Renal cortex interstitium (tissue), 11 donors: Measurements from ENCODE around the gene ADCY5. TPM values are rescaled to one million over a fixed set of nuclear protein-coding genes. Genes with fewer than 3 reads are reported as not detected.

Source experiments
- DNase-seq, 11 donors: peaks; one replicate each; pipeline ENCODE4 v3.0.0-alpha.2; 2013; ENCODE audit warnings: low read depth in 9 of 11, low spot score in 4 of 11; ENCODE audit errors: extremely low read depth in 1 of 11
- polyA plus RNA-seq, 3 donors: library from polyadenylated mRNA; unstranded; fragments of 120-200 nt; gene quantifications; one replicate each; pipeline ENCODE4 v1.2.1, GENCODE V29; 2013; ENCODE audit not compliant: insufficient read length in 3 of 3

ADCY5 gene
- polyA plus RNA-seq, 3 donors, result 10.0 to 11.7 (median 10.9) TPM

DNA sequence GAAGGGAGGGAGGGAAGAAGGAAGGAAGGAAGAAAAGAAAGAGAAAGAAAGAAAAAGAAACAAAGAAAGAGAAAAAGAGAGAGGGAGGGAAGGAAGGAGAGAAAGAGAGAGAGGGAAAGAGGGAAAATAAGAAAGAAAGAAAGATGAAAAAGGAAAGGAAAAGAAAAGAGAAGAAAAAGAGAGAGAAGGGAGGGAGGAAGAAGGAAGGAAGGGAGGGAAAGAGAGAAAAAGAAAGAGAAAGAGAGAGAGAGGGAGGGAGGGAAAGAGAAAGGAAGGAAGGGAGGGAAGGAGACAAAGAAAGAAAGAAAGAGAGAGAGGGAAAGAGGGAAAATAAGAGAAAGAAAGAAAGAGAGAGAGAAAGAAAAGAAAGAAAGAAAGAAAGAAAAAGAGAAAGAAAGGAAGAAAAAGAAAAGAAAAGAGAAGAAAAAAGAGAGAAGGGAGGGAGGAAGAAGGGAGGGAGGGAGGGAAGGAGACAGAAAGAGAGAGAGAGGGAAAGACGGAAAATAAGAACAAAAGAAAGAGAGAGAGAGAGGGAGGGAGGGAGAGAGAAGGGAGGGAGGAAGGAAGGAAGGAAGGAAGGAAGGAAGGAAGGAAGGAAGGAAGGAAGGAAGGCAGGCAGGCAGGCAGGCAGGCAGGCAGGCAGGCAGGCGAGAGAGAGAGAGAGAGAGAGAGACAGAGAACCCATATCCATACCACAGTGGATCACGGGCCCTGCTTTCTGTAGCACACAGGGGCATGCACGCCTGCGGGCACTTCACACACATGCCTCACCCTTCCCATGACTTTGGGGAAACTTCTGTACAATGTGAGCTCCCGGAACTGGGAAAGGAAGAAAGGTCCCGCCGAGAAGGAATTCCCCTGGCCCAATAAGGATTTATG lies 52.5 kb downstream of the ADCY5 start:
- DNase-seq, result no peak

GRCh38 chr3:123395235-123395634 lies 53.7 kb downstream of the ADCY5 start:
- DNase-seq, result no peak

GRCh38 chr3:123394391-123395020 lies 54.4 kb downstream of the ADCY5 start:
- no peak for DNase-seq

GRCh38 chr3:123392871-123393620 lies 55.8 kb downstream of the ADCY5 start:
- DNase-seq, result no peak

DNA sequence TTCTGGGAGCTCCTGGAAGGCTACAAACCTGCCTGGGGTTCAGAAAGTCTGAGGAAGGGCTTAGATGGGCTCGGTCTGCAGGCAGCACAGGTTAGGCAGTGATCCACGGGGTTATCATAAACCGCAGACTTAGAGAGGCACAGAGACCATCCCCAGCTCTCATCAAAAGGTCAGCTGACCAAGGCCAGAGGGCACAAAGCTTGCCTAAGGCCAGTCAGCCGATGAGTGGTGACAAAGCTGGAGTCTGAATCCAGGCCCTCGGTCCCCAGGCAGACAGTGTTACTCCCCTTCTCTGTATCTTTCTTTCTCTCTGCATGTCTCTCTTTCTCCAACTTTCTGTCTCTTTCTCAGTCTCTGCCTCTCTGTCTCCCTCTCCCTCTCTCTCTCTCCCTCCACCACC lies 56.5 kb downstream of the ADCY5 start:
- no peak for DNase-seq

GRCh38 chr3:123390865-123391600 lies 57.9 kb downstream of the ADCY5 start:
- DNase-seq, result no peak

GRCh38 chr3:123389628-123389918 lies 59.3 kb downstream of the ADCY5 start:
- DNase-seq, result no peak

GRCh38 chr3:123388811-123389627 lies 59.9 kb downstream of the ADCY5 start:
- no peak for DNase-seq

GRCh38 chr3:123388042-123388441 lies 60.8 kb downstream of the ADCY5 start:
- no peak for DNase-seq

DNA sequence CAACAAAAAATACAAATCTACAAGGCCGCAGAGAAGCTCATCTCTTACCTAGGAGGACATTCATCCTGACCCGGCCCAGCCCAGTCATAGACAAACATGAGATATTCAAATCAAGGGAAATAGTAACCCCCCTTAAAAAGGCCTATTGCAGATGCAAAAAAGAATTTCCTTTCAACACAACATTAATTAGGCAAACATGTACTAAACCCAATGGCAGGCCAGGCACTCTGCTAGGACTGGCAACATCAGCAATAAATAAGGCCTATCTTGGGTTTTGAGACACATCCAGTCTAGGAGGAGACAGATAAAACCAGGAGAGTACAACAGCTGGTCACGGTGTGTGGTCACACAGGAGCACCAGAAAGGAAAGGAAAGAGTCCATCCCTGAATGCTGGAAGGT lies 61.4 kb downstream of the ADCY5 start:
- no peak for DNase-seq

GRCh38 chr3:123386477-123387040 lies 62.3 kb downstream of the ADCY5 start:
- DNase-seq, result peak in 10 of 11 donors; percentile 51 to 76 (median 70)

- DNase-seq, result no peak
Measured at GRCh38 chr3:123385981-123386380, 62.9 kb downstream of the ADCY5 start.

DNA sequence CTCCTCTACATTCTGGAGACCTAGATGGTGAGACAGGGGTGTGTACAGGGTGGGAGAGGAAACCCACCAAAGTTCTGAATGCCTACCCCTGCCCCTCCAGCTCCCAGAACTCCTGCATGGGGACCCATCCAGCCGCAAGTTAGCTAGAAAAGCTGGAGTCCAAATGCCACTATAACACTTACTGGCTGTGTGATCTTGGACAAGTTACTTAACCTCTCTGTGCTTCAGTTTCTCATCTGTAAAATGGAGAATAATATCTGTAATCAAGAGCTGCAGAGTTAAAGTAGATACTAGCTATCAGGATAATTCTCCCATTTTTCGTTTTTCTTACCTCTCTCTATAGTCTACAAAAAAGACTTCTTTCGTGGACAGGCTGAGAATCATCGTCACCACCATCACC lies 63.4 kb downstream of the ADCY5 start:
- no peak for DNase-seq

DNA sequence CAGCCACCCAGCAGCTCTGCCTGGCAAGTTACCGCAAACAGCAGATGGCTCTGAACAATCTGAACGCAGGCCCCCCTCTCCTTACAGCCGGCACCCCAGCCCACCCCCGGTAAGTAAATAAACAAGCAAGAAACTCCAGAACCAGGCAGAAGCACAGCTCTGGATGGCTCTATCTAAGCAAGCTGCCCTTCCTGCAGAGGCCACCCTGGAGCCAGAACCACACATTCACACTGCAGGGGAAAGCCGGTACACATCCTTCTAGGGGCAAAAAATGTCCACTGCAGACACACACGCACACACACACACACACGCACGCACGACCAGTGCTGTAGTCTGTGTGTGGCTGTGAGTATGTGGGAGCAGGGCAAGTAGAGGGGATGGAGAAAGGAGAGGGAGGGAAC lies 63.9 kb downstream of the ADCY5 start:
- no peak for DNase-seq

GRCh38 chr3:123384256-123384655 lies 64.6 kb downstream of the ADCY5 start:
- DNase-seq, result no peak

DNA sequence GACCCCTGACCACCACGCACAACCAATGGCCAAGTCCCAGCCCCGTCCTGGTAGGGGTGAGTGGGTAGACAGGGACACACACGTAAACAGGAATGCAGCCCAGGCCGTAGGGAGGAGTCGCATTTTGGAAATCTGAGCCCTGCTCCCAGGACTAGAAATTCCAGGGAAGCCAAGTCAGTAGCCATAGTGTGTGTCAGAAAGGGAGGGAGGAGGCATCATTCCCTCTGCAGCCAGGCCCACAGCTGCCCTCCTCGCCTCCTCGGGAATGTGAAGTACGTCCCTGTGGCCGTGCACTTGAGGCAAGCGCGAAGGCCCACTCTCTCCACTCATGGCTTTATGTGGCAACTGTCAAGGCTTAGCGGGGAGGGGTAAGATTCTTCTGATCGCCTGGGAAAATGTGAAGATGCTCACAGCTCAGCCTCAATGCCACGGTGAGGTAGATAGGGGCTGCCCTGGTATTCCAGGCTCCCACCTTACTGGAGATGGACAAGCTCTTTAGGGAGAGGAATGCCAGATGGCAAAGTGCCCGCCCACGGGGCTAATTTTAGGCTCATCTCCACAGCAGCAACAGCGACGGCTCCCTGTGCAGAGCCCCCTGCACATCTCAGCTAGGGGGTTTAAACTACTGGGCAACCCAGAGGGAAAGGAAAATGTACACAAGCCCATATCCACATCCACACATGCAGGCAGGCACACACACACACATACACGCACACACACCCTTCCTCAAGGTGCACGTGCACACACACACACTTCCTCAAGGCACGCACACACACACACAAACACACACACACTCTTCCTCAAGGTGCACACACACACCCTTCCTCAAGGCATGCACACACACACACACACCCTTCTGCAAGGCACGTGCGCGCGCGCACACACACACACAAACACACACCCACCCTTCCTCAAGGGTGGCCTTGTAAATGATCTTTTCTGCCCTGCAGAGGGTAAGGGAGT lies 65.5 kb downstream of the ADCY5 start:
- peak in 1 of 11 donors; percentile 35 for DNase-seq

GRCh38 chr3:123380261-123380660 lies 68.6 kb downstream of the ADCY5 start:
- no peak for DNase-seq
